Neural cell (in vitro differentiated cells): ENCODE results near the gene ASPSCR1. TPM values are rescaled to one million over a fixed set of nuclear protein-coding genes. Genes with fewer than 3 reads are reported as not detected.
"Not testable (repeated sequence)": the region's sequence is repeated elsewhere in the genome, so short reads cannot be mapped to it uniquely, and the experiment has no call there.

Experiments
- H2AFZ ChIP-seq: fragments of 200-600, 300-800 bp; sonication (generic), shearing (Covaris generic); 2 replicates; pipeline ENCODE4 v1.6.0; 2014; ENCODE audit warnings: low read depth, mild to moderate bottlenecking, antibody characterized with exemption, low read length, moderate library complexity
- H3F3A ChIP-seq: fragments of 200-600 bp; shearing (Covaris generic); 2 replicates; pipeline ENCODE4 v1.6.1; 2016; ENCODE audit warnings: mild to moderate bottlenecking, moderate library complexity, mixed read lengths, antibody characterized with exemption, low read length; ENCODE audit not compliant: insufficient read depth, poor library complexity, severe bottlenecking
- H3K27ac ChIP-seq: fragments of 200-600, 300-800 bp; sonication (generic), shearing (Covaris generic); 2 replicates; pipeline ENCODE4 v1.5.1; 2014; ENCODE audit warnings: mild to moderate bottlenecking, low read length, moderate library complexity
- H3K27me3 ChIP-seq: fragments of 300-800, 200-600 bp; sonication (generic), shearing (Covaris generic); 2 replicates; pipeline ENCODE4 v1.6.0; 2014; ENCODE audit warnings: mild to moderate bottlenecking, low read depth, low read length, moderate library complexity; ENCODE audit not compliant: insufficient read depth
- H3K36me3 ChIP-seq: fragments of 300-800, 200-600 bp; sonication (generic), shearing (Covaris generic); 2 replicates; pipeline ENCODE4 v1.5.1; 2014; ENCODE audit warnings: mild to moderate bottlenecking, antibody characterized with exemption, low read length, moderate library complexity; ENCODE audit not compliant: insufficient read depth
- H3K4me2 ChIP-seq: fragments of 300-800, 200-600 bp; sonication (generic), shearing (Covaris generic); 2 replicates; pipeline ENCODE4 v1.6.0; 2014; ENCODE audit warnings: mild to moderate bottlenecking, low read length
- H3K4me3 ChIP-seq: fragments of 300-800, 200-600 bp; sonication (generic), shearing (Covaris generic); 2 replicates; pipeline ENCODE4 v1.5.1; 2014; ENCODE audit warnings: mild to moderate bottlenecking, low read length, moderate library complexity
- H3K79me2 ChIP-seq: fragments of 200-600 bp; shearing (Covaris generic); replicated peaks from 2 replicates; pipeline ENCODE4 v1.6.0; 2014; ENCODE audit warnings: mild to moderate bottlenecking, low read length, moderate library complexity; ENCODE audit not compliant: insufficient read depth
- H3K9ac ChIP-seq: fragments of 300-800, 200-600 bp; sonication (generic), shearing (Covaris generic); 2 replicates; pipeline ENCODE4 v1.6.1; 2016; ENCODE audit warnings: mild to moderate bottlenecking, low read length, mixed read lengths
- H3K9me2 ChIP-seq: fragments of 200-600 bp; shearing (Covaris generic); 2 replicates; pipeline ENCODE4 v1.6.1; 2016; ENCODE audit warnings: mild to moderate bottlenecking, low read length, mixed read lengths; ENCODE audit not compliant: insufficient read depth
- H3K9me3 ChIP-seq: fragments of 200-600, 300-800 bp; sonication (generic), shearing (Covaris generic); 2 replicates; pipeline ENCODE4 v1.6.1; 2016; ENCODE audit warnings: mild to moderate bottlenecking, mixed run types, low read length, moderate library complexity, mixed read lengths
- H4K20me1 ChIP-seq: fragments of 200-600 bp; shearing (Covaris generic); 2 replicates; pipeline ENCODE4 v1.6.1; 2016; ENCODE audit warnings: mild to moderate bottlenecking, mixed run types; ENCODE audit not compliant: insufficient read depth
- EP300 ChIP-seq: fragments of 450-650 bp; conservative IDR thresholded peaks from 2 replicates; pipeline ENCODE4 v1.6.1; 2014; ENCODE audit warnings: antibody characterized with exemption, mild to moderate bottlenecking, moderate library complexity; ENCODE audit not compliant: poor library complexity, severe bottlenecking
- EZH2 ChIP-seq: fragments of 200-600, 300-800 bp; shearing (Covaris generic), sonication (generic); IDR thresholded peaks from 2 replicates; pipeline ENCODE4 v1.6.1; 2014; ENCODE audit warnings: antibody characterized with exemption, low read length, borderline replicate concordance, mild to moderate bottlenecking; ENCODE audit not compliant: insufficient read depth, poor library complexity, severe bottlenecking
- MXI1 ChIP-seq: fragments of 450-650 bp; conservative IDR thresholded peaks from 2 replicates; pipeline ENCODE4 v1.6.1; 2014; ENCODE audit warnings: antibody characterized with exemption, mild to moderate bottlenecking; ENCODE audit not compliant: poor library complexity, severe bottlenecking
- POLR2AphosphoS5 ChIP-seq: IDR thresholded peaks from 2 replicates; pipeline ENCODE4 v1.6.1; 2012
- RAD21 ChIP-seq: fragments of 450-650 bp; conservative IDR thresholded peaks from 2 replicates; pipeline ENCODE4 v1.6.1; 2014; ENCODE audit warnings: antibody characterized with exemption, mild to moderate bottlenecking, moderate library complexity
- SMC3 ChIP-seq: fragments of 450-650 bp; conservative IDR thresholded peaks from 2 replicates; pipeline ENCODE4 v1.6.1; 2014; ENCODE audit warnings: antibody characterized with exemption, mild to moderate bottlenecking, moderate library complexity; ENCODE audit not compliant: poor library complexity
- TAF1 ChIP-seq: IDR thresholded peaks from 2 replicates; pipeline ENCODE4 v1.6.1; 2012; ENCODE audit warnings: low read depth
- polyA plus RNA-seq: library from polyadenylated mRNA; depleted of rRNA; stranded (reverse); fragments of >200 nt; gene quantifications from 2 replicates; pipeline ENCODE4 v1.2.3, GENCODE V29; 2014
- TF ChIP-seq, protein P1 (sequence below): IDR thresholded peaks from 2 replicates; pipeline ENCODE4 v1.6.1; 2012; ENCODE audit warnings: borderline replicate concordance
- TF ChIP-seq, protein P2 (sequence below): fragments of 450-650 bp; IDR thresholded peaks from 2 replicates; pipeline ENCODE4 v1.5.1; 2014; ENCODE audit warnings: antibody characterized with exemption, mild to moderate bottlenecking, moderate library complexity; ENCODE audit not compliant: poor library complexity, severe bottlenecking

Gene ASPSCR1
- polyA plus RNA-seq, 1 donor from 2014 or later: 28.0 TPM

DNA sequence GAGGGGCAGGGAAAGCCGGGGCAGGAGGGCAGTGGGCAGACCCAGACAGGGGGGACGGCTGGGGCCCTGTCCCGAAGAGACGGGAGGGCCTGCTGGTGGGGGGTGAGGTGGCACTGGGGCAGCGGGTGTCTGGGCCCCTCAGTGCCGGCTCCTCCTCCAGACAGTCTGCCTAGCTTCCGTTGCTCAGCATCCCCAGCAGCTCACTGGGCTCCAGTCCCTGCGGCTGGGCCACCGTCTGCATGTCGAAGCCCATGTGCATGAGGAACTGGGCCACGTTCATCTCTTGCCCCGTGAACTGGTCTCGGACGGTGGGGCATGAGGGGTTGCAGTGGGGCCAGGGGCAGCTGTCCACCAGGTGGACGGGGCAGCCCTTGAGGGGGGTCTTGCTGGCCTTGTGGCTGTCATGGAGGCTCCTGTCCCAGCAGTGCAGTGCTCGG is 24.6 kb upstream of the ASPSCR1 start:
- Histone ChIP-seq H3K9me3 (no peaks in the 10 kb centered on the region), H3K79me2 (no peaks in the 10 kb centered on the region), H3K9ac (no peak overlapping the region), H3K9me2 (no peaks in the 10 kb centered on the region), H4K20me1 (no peaks in the 10 kb centered on the region), H3K4me3 (no peak overlapping the region), H3K36me3 (no peaks in the 10 kb centered on the region), H3K27ac (no peak overlapping the region), H3K27me3 (peaks cover 9% of the 10 kb centered on the region), H3K4me2 (no peak overlapping the region), H3F3A (no peaks in the 10 kb centered on the region), H2AFZ (no peak overlapping the region)
- TF ChIP-seq TAF1: no peak
- no peak for TF ChIP-seq MXI1
- TF ChIP-seq SMC3: no peak
- no peak for TF ChIP-seq EZH2
- TF ChIP-seq, protein P1, sequence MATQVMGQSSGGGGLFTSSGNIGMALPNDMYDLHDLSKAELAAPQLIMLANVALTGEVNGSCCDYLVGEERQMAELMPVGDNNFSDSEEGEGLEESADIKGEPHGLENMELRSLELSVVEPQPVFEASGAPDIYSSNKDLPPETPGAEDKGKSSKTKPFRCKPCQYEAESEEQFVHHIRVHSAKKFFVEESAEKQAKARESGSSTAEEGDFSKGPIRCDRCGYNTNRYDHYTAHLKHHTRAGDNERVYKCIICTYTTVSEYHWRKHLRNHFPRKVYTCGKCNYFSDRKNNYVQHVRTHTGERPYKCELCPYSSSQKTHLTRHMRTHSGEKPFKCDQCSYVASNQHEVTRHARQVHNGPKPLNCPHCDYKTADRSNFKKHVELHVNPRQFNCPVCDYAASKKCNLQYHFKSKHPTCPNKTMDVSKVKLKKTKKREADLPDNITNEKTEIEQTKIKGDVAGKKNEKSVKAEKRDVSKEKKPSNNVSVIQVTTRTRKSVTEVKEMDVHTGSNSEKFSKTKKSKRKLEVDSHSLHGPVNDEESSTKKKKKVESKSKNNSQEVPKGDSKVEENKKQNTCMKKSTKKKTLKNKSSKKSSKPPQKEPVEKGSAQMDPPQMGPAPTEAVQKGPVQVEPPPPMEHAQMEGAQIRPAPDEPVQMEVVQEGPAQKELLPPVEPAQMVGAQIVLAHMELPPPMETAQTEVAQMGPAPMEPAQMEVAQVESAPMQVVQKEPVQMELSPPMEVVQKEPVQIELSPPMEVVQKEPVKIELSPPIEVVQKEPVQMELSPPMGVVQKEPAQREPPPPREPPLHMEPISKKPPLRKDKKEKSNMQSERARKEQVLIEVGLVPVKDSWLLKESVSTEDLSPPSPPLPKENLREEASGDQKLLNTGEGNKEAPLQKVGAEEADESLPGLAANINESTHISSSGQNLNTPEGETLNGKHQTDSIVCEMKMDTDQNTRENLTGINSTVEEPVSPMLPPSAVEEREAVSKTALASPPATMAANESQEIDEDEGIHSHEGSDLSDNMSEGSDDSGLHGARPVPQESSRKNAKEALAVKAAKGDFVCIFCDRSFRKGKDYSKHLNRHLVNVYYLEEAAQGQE: no peak
- TF ChIP-seq RAD21: no peak
- no peak for TF ChIP-seq POLR2AphosphoS5
- no peak for TF ChIP-seq EP300
- TF ChIP-seq, protein P2, sequence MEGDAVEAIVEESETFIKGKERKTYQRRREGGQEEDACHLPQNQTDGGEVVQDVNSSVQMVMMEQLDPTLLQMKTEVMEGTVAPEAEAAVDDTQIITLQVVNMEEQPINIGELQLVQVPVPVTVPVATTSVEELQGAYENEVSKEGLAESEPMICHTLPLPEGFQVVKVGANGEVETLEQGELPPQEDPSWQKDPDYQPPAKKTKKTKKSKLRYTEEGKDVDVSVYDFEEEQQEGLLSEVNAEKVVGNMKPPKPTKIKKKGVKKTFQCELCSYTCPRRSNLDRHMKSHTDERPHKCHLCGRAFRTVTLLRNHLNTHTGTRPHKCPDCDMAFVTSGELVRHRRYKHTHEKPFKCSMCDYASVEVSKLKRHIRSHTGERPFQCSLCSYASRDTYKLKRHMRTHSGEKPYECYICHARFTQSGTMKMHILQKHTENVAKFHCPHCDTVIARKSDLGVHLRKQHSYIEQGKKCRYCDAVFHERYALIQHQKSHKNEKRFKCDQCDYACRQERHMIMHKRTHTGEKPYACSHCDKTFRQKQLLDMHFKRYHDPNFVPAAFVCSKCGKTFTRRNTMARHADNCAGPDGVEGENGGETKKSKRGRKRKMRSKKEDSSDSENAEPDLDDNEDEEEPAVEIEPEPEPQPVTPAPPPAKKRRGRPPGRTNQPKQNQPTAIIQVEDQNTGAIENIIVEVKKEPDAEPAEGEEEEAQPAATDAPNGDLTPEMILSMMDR: no peak

DNA sequence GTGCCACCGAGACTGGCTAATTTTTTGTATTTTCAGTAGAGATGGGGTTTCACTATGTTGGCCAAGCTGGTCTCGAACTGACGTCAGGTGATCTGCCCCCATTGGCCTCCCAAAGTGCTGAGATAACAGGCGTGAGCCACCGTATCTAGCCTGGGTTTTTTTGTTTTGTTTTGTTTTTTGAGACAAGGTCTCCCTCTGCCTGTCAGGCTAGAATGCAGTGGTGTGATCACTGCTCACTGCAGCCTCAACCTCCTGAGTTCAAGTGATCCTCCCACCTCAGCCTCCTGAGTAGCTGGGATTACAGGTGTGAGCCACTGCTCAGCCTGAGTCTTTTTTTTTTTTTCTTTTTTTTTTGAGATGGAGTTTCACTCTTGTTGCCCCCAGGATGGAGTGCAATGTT is 24.0 kb upstream of the ASPSCR1 start:
- not testable (repeated sequence) for H3F3A ChIP-seq, H3K79me2 ChIP-seq

More for the DNA sequence above, 24.0 kb upstream of the ASPSCR1 start:
- H3K9me3 ChIP-seq, H3K4me2 ChIP-seq, H3K9me2 ChIP-seq, H2AFZ ChIP-seq, H3K27ac ChIP-seq, H3K9ac ChIP-seq, H4K20me1 ChIP-seq, H3K36me3 ChIP-seq, H3K4me3 ChIP-seq: not testable (repeated sequence)
- H3K27me3 ChIP-seq: peaks cover 15% of the 10 kb centered on the region
